GM21717 (cell line): Measurements from ENCODE around the gene PLD6.
"Not testable (repeated sequence)": the region's sequence is repeated elsewhere in the genome, so short reads cannot be mapped to it uniquely, and the experiment has no call there.

Experiments used
- ATAC-seq: cut with Tn5 transposase; IDR thresholded peaks from one replicate; pipeline ENCODE4 v1.9.1; 2021; ENCODE audit warnings: mild to moderate bottlenecking, moderate library complexity; ENCODE audit not compliant: unreplicated experiment

Gene PLD6, protein sequence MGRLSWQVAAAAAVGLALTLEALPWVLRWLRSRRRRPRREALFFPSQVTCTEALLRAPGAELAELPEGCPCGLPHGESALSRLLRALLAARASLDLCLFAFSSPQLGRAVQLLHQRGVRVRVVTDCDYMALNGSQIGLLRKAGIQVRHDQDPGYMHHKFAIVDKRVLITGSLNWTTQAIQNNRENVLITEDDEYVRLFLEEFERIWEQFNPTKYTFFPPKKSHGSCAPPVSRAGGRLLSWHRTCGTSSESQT

GRCh38 chr17:17206124-17206912 lies at the start of gene PLD6:
PLD6 (minus strand) TSS chr17:17206333; CDS start chr17:17206286, 47 bp downstream.
- ATAC-seq = no peak

DNA sequence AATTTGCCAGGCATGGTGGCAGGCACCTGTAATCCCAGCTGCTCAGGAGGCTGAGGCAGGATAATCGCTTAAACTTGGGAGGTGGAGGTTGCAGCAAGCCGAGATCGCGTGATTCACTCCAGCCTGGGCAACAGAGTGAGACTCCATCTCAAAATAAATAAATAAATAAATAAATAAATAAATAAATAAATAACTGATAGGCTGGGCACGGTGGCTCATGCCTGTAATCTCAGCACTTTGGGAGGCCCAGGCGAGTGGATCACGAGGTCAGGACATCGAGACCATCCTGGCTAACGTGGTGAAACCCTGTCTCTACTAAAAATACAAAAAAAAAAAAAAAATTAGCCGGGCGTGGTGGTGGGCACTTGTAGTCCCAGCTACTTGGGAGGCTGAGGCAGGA lies 49.6 kb upstream of the PLD6 start:
- not testable (repeated sequence) for ATAC-seq

- ATAC-seq = no peak
Measured at GRCh38 chr17:17254036-17254435, 47.9 kb upstream of the PLD6 start.

GRCh38 chr17:17253406-17253805 lies 47.3 kb upstream of the PLD6 start:
- no peak for ATAC-seq

- ATAC-seq = no peak
Measured at GRCh38 chr17:17252149-17252661, 46.1 kb upstream of the PLD6 start.

DNA sequence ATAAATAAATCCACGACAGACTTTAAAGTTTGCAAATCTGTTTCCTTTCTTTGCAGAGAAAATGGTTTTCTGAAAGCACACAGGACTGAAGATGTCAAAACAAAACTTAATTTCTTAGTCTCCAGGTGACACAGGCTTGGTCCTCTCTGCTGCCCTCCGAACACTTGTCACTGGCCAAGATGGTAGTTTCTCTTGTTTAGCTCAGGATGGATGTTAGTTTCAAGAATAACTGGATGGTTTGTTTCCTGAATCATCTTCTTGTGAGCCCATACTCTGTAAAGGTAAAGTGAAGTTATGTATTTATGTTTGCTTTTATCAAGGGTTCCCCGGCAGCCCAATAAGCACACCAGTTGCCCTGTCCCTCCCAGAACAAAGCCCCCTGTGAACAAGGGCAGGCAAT lies 40.7 kb upstream of the PLD6 start:
- no peak for ATAC-seq

DNA sequence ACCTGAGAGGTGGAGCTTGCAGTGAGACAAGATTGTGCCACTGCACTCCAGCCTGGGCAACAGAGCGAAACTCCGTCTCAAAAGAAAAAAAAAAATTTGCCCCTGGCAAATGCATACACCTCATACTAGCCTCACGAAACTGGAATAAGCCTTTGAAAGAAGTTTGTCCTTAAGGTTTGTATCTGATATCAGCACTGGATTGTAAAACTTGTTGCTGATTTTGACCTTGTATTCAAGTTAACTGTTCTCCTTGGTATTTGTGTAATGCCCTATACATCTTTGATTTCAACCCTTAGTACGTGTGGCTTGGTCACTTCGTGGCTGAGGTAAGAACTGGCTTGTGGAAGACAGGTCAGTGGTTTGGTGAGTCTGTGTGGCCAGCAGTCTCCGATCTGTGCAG lies 37.0 kb upstream of the PLD6 start:
- no peak for ATAC-seq

DNA sequence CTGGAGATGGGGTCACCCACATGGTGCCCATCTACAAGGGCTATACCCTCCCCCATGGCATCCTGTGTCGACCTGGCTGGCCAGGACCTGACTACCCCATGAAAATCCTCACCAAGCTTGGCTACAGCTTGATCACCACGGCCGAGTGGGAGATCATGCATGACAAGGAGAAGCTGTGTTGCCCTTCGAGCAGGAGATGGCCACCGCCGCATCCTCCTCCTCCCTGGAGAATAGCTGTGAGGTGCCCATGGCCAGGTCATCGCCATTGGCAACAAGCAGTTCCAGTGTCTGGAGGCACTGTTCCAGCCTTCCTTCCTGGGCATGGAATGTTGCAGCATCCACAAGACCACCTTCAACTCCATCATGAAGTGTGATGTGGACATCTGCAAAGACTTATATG lies 36.1 kb upstream of the PLD6 start:
- ATAC-seq = no peak

GRCh38 chr17:17241656-17242055 lies 35.5 kb upstream of the PLD6 start:
- ATAC-seq = no peak

- ATAC-seq = no peak
Measured at GRCh38 chr17:17239832-17240231, 33.7 kb upstream of the PLD6 start.

DNA sequence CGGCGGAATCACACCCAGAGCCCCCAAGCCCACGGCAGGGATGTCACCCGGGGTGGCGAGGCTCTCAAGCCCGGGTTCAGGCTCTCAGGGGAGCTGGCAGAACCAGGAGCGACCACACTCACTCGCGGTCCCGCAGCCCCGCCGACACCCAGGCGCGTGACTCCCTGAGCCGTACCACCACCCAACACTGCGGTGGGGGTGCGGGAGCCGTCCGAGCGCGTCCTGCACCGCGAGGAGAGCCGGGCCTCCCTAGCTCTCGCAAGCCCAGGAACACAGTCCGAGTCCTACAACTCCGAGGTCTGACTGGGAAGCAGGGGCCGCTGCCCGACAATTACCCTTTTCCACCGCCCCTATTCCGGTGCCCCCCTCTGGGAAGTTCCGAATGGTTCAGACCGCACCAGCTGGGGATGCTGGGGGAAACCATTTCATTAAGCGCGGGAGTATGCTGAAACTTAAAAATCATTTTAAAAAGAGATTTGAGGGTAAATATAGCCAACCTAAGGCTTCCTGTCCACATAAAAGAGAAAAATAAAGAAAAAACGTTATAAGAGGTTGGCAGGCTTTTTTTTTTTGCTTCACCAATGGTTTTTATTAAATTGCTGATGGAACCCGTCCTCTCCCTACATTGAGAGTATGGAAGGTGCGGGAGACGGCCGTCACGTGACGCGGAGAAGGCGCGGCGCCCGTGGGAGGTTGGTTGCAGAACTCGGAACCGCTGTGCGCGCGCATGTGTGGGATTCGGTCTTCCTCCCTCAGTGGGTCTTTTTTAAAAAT lies 31.1 kb upstream of the PLD6 start, which contains the start of gene FLCN:
TSS of gene FLCN (minus strand) at position 143 of the 774 bp plus-strand sequence. CDS start 9,031 bp downstream, outside the sequence.
- ATAC-seq = peak; percentile 78

DNA sequence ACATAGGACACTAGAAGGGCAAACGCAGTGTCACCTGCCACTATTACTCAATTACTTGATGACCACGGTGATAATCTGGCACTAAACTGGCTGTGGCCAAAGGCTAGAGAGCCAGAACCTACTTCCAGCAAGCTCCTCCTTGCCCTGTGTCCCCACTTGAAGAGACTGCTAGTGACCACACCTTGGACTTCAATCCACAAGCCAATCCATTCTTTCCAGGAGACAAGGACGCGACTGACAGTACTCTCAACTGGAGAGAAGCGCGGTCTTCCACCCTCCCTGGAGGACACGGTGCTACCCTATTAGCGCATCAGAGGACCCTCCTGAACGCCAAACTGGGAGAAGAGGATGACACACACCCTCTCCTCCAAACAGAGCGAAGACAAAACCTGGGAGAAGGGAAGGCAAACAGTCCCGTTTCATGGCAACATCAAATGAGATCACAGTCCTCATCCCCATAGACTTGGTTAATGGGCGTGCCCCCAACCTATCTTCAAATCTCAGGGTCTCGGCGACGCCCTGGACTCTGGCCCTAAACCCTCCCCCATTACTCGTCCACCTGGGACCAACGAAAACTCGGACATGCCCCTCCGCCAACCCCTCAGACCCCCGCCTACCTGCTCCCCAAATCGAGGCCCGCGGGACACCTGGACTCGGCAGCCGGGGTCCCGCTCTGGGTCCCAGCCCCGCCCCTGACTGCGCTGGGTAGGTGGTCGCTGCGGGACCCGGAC lies 30.3 kb upstream of the PLD6 start:
- no peak for ATAC-seq

DNA sequence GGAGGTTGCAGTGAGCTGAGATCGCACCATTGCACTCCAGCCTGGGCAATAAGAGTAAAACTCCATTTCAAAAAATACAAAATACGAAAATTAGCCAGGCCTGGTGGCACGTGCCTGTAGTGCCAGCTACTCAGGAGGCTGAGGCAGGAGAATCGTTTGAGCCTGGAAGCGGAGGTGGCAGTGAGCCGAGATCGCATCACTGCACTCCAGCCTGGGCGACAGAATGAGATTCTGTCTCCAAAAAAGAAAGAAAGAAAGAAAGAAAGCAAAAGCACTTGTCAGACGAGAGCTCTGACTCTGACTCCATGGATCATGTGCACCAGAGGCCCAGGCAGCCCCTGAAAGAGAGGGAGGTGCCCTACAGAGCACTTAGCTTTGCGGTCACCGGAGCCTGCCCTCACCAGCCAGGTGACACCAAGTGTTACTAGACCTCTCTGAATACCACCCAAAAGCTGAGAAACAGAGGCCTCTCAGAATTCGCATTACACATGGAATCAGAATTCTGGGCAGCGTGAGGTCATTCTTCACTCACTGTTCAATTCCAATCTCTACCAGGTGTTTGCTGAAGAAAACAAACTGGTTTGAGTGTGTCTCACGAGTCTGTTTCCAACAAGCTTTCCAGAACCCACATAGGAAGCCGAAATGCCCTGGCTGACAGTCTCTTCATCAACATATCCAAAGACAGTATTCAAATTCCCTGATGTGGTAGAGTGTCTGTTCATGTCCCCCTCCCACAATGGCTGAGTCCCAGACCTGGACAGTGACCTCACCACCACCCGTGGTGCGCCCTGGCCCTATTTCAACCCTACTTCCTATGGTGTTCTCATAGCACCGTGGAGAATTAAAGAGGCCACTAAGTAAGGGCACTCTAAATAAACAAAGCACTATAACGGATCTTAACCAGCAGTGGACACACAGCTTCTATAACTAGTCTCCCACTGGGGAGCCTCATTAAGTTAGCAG lies 29.4 kb upstream of the PLD6 start:
- ATAC-seq = no peak

DNA sequence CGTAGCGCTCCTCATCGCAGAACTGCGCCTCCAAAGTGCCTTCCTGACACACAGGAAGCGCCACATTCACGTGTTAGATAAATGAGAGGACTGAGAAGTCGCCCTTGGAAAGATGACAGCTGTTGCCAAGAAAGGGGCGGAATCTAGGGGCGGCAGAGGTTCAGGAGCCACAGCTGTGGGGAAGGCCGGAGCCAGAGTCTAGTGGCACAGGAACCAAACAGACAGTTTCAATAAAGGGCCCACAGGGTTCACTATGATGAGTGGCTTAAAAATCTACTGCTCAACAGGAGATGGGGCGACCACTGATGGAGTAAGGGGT lies 26.1 kb upstream of the PLD6 start:
- no peak for ATAC-seq

GRCh38 chr17:17231621-17232302 lies 25.6 kb upstream of the PLD6 start:
- ATAC-seq = no peak

DNA sequence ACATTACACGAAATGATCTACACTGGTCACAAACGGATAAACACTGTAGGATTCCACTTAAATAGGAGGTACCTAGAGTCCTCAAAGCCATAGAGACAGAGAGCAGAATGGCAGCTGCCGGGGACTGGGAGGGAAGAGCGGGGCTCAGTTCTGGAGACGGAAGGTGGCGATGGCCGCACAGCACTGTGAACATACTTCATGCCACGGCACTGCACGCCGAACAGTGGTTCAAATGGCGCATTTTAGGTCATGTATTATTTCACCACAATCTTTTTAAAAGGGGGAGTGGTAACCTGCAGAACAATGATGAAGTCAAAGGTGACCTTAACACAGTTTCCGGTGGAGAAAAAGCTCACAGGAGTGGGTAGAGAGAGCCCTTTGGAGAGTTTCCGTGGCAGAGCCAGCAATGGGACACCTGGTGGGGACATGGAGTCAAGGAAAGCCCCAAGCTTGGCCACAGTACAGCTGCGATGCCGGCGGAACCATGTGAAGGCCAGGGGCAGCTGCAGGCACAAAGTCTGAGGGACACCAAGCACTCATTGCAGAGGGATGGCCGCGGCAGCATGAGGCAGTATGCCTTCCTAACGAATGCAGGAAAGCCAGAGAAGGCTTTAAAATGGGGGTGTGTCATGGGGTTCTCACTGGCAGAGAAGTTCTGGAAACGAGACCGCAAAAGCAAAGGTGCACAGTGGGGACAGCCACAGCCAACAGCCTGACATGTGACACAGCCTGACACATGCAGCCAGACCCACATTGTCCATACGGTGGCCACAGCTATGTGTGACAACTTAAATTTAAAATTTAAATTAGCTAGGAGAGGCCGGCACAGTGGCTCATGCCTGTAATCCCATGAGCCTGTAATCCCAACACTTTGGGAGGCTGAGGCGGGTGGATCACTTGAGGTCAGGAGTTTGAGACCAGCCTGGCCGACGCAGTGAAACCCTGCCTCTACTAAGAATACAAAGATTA lies 23.6 kb upstream of the PLD6 start:
- ATAC-seq = no peak

DNA sequence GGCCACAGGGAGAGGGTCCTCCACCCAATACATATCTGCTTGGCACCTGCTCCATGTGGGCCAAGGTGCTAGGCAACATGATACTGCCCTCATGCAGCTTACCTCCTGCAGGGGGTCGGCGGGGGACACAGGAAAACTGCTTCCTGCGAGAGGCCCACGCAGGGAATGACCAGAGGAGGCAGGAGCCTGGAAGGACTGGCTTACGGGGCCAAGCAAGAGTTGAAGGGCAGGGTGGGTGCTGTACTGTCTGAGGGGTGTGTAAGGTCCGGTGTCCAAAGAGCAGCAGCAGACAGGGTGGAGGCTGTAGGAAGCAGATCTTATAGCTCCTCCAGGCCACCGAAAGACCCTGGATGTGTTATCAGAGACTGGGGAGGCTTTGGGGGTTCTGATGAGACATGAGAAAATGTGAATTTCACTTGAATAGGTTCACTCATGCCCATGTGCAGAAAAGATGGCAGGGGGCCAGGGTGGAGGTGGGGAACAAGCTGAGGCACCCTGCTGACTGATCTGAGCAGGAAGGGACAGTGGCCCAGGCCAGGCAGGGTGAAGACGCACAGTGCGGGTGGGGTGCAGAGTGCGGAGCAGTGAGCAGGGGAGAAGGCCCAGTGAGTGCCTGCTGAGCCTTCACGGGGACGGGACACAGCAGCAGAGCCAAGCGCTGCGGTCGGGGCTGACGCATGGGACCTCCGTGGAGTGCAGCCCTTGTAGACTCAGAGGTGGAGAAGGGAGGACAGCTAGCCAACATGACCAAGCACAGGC lies 22.6 kb upstream of the PLD6 start:
- ATAC-seq = no peak
